ENCODE measurements around the gene KDM7A. TPM values are rescaled to one million over a fixed set of nuclear protein-coding genes. Genes with fewer than 3 reads are reported as not detected.
A peak's percentile ranks its signal among the peaks of the same experiment; 100 is the strongest.
"Not testable (repeated sequence)": the region's sequence is repeated elsewhere in the genome, so short reads cannot be mapped to it uniquely, and the experiment has no call there.

KDM7A gene
- total RNA-seq, 4 donors from 2014 or later, result 59.0 to 108 (median 66.9) TPM

DNA sequence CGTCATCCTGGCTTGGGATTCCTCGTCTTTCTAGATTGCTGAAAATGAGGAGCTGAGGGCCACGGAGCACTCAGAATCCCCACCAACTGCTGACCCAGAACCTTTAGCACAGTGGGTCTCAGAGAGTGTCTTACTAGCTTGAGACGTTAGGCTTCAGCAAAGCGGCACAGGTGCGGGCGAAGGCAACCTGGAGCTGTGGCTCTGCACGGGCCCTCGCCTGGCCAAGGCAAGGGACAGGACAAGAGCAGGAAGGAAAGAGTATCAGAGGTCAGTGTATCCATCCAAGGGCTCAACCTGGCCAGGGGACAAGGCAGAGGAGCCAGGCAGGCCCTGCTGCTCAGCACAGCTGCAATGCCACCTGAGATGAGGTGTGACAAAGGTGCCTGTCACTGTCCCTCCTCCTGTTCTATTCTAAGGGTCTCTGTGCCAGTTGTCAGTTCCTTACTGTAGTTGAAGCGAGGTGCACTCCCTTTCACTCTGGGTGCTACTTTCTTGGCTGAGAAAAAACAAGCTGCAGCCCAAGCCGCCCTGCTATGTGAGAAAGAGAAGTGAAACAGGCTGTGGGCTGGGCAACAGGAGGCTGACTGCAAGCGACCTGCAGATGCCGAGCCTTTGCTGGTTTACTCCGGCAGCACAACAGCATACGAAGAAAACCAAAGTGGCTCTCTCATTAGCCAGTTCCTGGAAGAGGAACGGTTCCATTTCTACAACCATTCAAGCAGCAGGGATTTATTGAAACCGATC lies 33.3 kb upstream of the KDM7A start:
- in situ Hi-C loops (cut with MboI; ENCODE audit: low sequenced_read_pairs in 4 of 4) (no loop called here), intact Hi-C loops (cut with DNase I; ENCODE audit: low total_unique reads) (no loop called here)
- H3K27ac ChIP-seq, result no peak overlapping the region
- H3K36me3 ChIP-seq, result no peaks in the 10 kb centered on the region
- no peak for TF ChIP-seq POLR2A (IDR thresholded peaks at IDR 0.05)
- TF ChIP-seq CTCF (IDR thresholded peaks at IDR 0.05 in 4 of 5, conservative IDR thresholded peaks at IDR 0.05 in 1 of 5), result no peak
- H3K27me3 ChIP-seq, result no peaks in the 10 kb centered on the region
- DNase-seq (peak in 1 of 2 donors; percentile 35), ATAC-seq (no peak)
- H3K4me3 ChIP-seq, result no peak overlapping the region
- no peaks in the 10 kb centered on the region for H3K4me1 ChIP-seq
- no peaks in the 10 kb centered on the region for H3K9me3 ChIP-seq

DNA sequence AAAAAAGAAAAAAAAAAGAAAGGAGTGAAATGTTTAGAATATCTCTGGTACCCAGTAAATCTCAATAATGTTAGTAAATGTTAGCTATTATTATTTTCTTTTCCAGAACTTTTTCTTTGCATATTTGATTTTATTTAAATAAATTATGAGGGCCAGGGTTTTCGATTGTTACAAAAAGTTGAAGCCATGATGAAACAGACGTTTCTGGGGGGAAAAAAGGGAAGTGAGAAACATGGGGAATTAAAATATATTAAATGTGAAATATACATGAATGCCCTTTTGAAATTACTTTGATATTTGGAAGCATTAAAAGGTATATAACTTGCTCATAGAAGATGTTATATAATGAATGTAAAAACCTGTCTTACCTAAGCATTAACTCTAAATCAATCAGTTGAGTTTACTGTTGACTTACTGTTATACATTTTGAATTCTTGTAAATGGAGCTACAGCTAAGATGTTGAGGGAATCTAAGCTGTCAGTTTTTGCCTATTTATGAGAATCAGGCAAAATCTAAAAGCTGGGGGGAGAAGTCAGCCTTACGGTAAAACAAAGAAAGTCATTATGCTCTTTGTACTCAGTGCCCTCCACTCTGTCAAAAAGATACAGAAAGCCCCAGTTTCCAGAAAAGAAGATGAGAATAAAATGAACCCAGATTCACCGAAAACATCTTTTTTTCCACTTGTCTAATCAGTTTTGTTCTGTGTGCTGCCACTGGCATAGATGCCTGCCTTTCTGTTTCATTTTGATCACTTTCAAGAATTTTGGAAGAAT lies 30.0 kb upstream of the KDM7A start:
- in situ Hi-C loops (cut with MboI; ENCODE audit: low sequenced_read_pairs in 4 of 4) (no loop called here), intact Hi-C loops (cut with DNase I; ENCODE audit: low total_unique reads) (no loop called here)
- Histone ChIP-seq H3K27ac (no peak overlapping the region), H3K4me1 (no peaks in the 10 kb centered on the region), H3K27me3 (no peaks in the 10 kb centered on the region), H3K9me3 (no peaks in the 10 kb centered on the region), H3K36me3 (no peaks in the 10 kb centered on the region), H3K4me3 (no peak overlapping the region)
- ATAC-seq (no peak), DNase-seq (no peak)
- TF ChIP-seq POLR2A (IDR thresholded peaks at IDR 0.05) (no peak), CTCF (IDR thresholded peaks at IDR 0.05 in 4 of 5, conservative IDR thresholded peaks at IDR 0.05 in 1 of 5) (no peak)

DNA sequence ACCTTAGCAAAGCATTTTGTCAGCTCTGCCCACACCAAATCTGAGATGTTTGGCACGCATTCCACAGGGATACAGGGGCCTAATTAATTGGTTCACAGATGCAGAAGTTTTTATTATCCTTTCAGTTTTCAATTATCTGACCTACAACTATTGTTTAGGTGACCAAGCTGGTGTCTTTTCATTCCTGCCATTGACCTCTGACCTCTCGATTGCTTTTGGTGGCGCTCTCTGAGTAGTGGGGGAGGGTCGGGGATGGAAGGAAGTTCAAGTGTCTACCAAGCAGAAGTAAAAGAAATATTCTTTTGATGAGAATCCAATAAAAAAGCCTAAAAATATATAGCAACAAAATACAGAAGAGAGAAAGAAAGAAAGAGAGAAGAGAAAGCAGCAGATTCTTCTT lies 28.8 kb upstream of the KDM7A start:
- no peaks in the 10 kb centered on the region for H3K9me3 ChIP-seq
- H3K4me1 ChIP-seq, result no peaks in the 10 kb centered on the region
- no peak overlapping the region for H3K27ac ChIP-seq
- in situ Hi-C loops (cut with MboI; ENCODE audit: low sequenced_read_pairs in 4 of 4), result no loop called here
- no peaks in the 10 kb centered on the region for H3K27me3 ChIP-seq
- no peak overlapping the region for H3K4me3 ChIP-seq
- intact Hi-C loops (cut with DNase I; ENCODE audit: low total_unique reads), result no loop called here
- TF ChIP-seq POLR2A (IDR thresholded peaks at IDR 0.05), result no peak
- no peak for TF ChIP-seq CTCF (IDR thresholded peaks at IDR 0.05 in 4 of 5, conservative IDR thresholded peaks at IDR 0.05 in 1 of 5)
- H3K36me3 ChIP-seq, result no peaks in the 10 kb centered on the region
- DNase-seq, result no peak
- ATAC-seq, result no peak

DNA sequence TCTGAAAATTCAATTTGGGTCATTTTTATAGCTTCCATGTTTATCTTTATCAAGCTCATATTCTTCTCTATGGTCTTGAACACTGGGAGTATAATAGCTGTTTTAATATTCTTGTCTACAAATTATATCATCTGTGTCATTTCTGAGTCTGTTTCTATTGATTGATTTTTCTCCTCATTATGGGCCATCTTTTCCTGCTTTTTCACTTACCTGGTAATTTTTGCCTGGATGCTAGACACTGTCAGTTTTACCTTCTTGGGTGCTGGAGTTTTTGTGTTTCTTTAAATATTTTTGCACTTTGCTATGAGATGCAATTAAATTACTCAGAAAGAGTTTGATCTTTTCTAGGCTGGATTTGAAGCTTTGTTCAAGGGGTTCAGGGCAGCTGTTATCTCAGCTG lies 26.8 kb upstream of the KDM7A start:
- ATAC-seq, result no peak
- no peak for DNase-seq
- TF ChIP-seq POLR2A (IDR thresholded peaks at IDR 0.05) (no peak), CTCF (IDR thresholded peaks at IDR 0.05 in 4 of 5, conservative IDR thresholded peaks at IDR 0.05 in 1 of 5) (no peak)
- Histone ChIP-seq H3K27me3 (no peaks in the 10 kb centered on the region), H3K4me3 (no peak overlapping the region), H3K36me3 (no peaks in the 10 kb centered on the region), H3K9me3 (no peaks in the 10 kb centered on the region), H3K27ac (no peak overlapping the region), H3K4me1 (no peaks in the 10 kb centered on the region)
- intact Hi-C loops (cut with DNase I; ENCODE audit: low total_unique reads), result no loop called here
- in situ Hi-C loops (cut with MboI; ENCODE audit: low sequenced_read_pairs in 4 of 4), result no loop called here

DNA sequence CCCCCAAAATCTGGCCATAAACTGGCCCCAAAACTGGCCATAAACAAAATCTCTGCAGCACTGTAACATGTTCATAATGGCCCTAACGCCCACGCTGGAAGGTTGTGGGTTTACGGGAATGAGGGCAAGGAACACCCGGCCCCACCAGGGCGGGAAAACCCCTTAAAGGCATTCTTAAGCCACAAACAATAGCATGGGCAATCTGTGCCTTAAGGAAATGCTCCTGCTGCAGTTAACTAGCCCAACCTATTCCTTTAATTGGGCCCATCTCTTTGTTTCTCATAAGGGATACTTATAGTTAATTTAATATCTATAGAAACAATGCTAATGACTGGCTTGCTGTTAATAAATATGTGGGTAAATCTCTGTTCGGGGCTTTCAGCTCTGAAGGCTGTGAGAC lies 26.2 kb upstream of the KDM7A start:
- DNase-seq; intact Hi-C loops (cut with DNase I; ENCODE audit: low total_unique reads); ATAC-seq; in situ Hi-C loops (cut with MboI; ENCODE audit: low sequenced_read_pairs in 4 of 4); H3K27me3 ChIP-seq; H3K27ac ChIP-seq; H3K4me3 ChIP-seq; H3K9me3 ChIP-seq; H3K36me3 ChIP-seq; H3K4me1 ChIP-seq: not testable (repeated sequence)

Measured in gastrocnemius medialis (tissue), 4 donors.